Stimulated activated CD8-positive, alpha-beta memory T cell treated with anti-CD3 and anti-CD28 coated beads, Interleukin-4, amount 100 ng/mL, for 4 hours (primary cell): ENCODE results near the gene CD55.

ENCODE experiments used
- DNase-seq, 2 donors: peaks; one replicate each; pipeline ENCODE4 v3.0.0-alpha.2; 2020; ENCODE audit warnings: low read depth in 2 of 2, low spot score in 1 of 2

Gene CD55

GRCh38 chr1:207321079-207321789 lies at the start of gene CD55:
Gene CD55 (plus strand): TSS chr1:207321678. CDS start chr1:207321766, 88 bp downstream.
- peak; percentile 97 to 99 for DNase-seq

GRCh38 chr1:207274882-207275281 lies 46.6 kb upstream of the CD55 start:
- DNase-seq = no peak

- DNase-seq = no peak
Measured at GRCh38 chr1:207276465-207276864, 45.0 kb upstream of the CD55 start.

- no peak for DNase-seq
Measured at GRCh38 chr1:207277241-207277640, 44.2 kb upstream of the CD55 start.

GRCh38 chr1:207279652-207280051 lies 41.8 kb upstream of the CD55 start:
- DNase-seq = no peak

GRCh38 chr1:207280706-207281105 lies 40.8 kb upstream of the CD55 start:
- no peak for DNase-seq

- no peak for DNase-seq
Measured at GRCh38 chr1:207282058-207282457, 39.4 kb upstream of the CD55 start.

GRCh38 chr1:207282496-207283380 lies 38.7 kb upstream of the CD55 start:
- DNase-seq = no peak

GRCh38 chr1:207283421-207283820 lies 38.1 kb upstream of the CD55 start:
- DNase-seq = no peak

- DNase-seq = no peak
Measured at GRCh38 chr1:207284209-207284897, 37.1 kb upstream of the CD55 start.

- no peak for DNase-seq
Measured at GRCh38 chr1:207286786-207287468, 34.6 kb upstream of the CD55 start.

GRCh38 chr1:207288315-207288714 lies 33.2 kb upstream of the CD55 start:
- DNase-seq = no peak

GRCh38 chr1:207289756-207290155 lies 31.7 kb upstream of the CD55 start:
- no peak for DNase-seq

- DNase-seq = no peak
Measured at GRCh38 chr1:207291723-207292122, 29.8 kb upstream of the CD55 start.

- no peak for DNase-seq
Measured at GRCh38 chr1:207298186-207298585, 23.3 kb upstream of the CD55 start.

- DNase-seq = no peak
Measured at GRCh38 chr1:207298636-207299398, 22.7 kb upstream of the CD55 start.

- DNase-seq = no peak
Measured at GRCh38 chr1:207300970-207301369, 20.5 kb upstream of the CD55 start.

GRCh38 chr1:207302618-207303393 lies 18.7 kb upstream of the CD55 start:
- DNase-seq = no peak

GRCh38 chr1:207304710-207305488 lies 16.6 kb upstream of the CD55 start:
- DNase-seq = no peak
